OCI-LY3 (cell line): ENCODE data around the gene BBC3.

Source experiments
- H2AFZ ChIP-seq: fragments of 200-600, 300-600 bp; shearing (Covaris generic); 2 replicates; pipeline ENCODE4 v1.6.0; 2014; ENCODE audit warnings: antibody characterized with exemption, low read depth, low read length
- H3K27ac ChIP-seq: fragments of 200-600, 300-600 bp; sonication (generic); 2 replicates; pipeline ENCODE4 v1.5.1; 2014; ENCODE audit warnings: mild to moderate bottlenecking, low read length, moderate library complexity, mixed read lengths
- H3K27me3 ChIP-seq: fragments of 200-600, 300-600 bp; sonication (generic); 2 replicates; pipeline ENCODE4 v1.6.1; 2014; ENCODE audit warnings: low read depth, low read length, mixed read lengths
- H3K36me3 ChIP-seq: fragments of 200-600, 300-600 bp; sonication (generic); replicated peaks from 2 replicates; pipeline ENCODE3; 2014; ENCODE audit warnings: low read depth, low read length, mixed read lengths
- H3K4me1 ChIP-seq: fragments of 300-600, 200-600 bp; sonication (generic); 2 replicates; pipeline ENCODE4 v1.6.1; 2014; ENCODE audit warnings: low read length, mixed read lengths
- H3K4me2 ChIP-seq: fragments of 200-600, 300-600 bp; sonication (generic); 2 replicates; pipeline ENCODE4 v1.6.1; 2014; ENCODE audit warnings: low read length, mixed read lengths
- H3K4me3 ChIP-seq: fragments of 300-600, 200-600 bp; sonication (generic); 2 replicates; pipeline ENCODE4 v1.5.1; 2014; ENCODE audit warnings: antibody characterized with exemption, mild to moderate bottlenecking, low read length, moderate library complexity
- H3K79me2 ChIP-seq: fragments of 300-600, 200-600 bp; shearing (Covaris generic); 2 replicates; pipeline ENCODE4 v1.6.1; 2014; ENCODE audit warnings: mild to moderate bottlenecking, low read length, mixed read lengths
- H3K9ac ChIP-seq: fragments of 300-600, 200-600 bp; shearing (Covaris generic); 2 replicates; pipeline ENCODE4 v1.6.0; 2014; ENCODE audit warnings: mild to moderate bottlenecking, low read length, moderate library complexity
- H3K9me3 ChIP-seq: fragments of 200-600, 300-600 bp; shearing (Covaris generic); 2 replicates; pipeline ENCODE4 v1.6.1; 2014; ENCODE audit warnings: low read length, mixed read lengths; ENCODE audit not compliant: insufficient read depth
- H4K20me1 ChIP-seq: fragments of 200-600, 300-600 bp; sonication (generic); 2 replicates; pipeline ENCODE4 v1.6.1; 2016; ENCODE audit warnings: low read length, mixed read lengths; ENCODE audit not compliant: insufficient read depth
- EZH2phosphoT487 ChIP-seq: fragments of 200-600 bp; shearing (Covaris generic); IDR thresholded peaks from 2 replicates; pipeline ENCODE4 v1.6.1; 2018; ENCODE audit warnings: antibody characterized with exemption, mixed run types, low read depth
- TF ChIP-seq, protein P1 (sequence below): fragments of 200-600, 300-600 bp; sonication (generic); IDR thresholded peaks from 2 replicates; pipeline ENCODE4 v1.5.1; 2014; ENCODE audit warnings: antibody characterized with exemption, low read length, low read depth

The BBC3 gene

DNA sequence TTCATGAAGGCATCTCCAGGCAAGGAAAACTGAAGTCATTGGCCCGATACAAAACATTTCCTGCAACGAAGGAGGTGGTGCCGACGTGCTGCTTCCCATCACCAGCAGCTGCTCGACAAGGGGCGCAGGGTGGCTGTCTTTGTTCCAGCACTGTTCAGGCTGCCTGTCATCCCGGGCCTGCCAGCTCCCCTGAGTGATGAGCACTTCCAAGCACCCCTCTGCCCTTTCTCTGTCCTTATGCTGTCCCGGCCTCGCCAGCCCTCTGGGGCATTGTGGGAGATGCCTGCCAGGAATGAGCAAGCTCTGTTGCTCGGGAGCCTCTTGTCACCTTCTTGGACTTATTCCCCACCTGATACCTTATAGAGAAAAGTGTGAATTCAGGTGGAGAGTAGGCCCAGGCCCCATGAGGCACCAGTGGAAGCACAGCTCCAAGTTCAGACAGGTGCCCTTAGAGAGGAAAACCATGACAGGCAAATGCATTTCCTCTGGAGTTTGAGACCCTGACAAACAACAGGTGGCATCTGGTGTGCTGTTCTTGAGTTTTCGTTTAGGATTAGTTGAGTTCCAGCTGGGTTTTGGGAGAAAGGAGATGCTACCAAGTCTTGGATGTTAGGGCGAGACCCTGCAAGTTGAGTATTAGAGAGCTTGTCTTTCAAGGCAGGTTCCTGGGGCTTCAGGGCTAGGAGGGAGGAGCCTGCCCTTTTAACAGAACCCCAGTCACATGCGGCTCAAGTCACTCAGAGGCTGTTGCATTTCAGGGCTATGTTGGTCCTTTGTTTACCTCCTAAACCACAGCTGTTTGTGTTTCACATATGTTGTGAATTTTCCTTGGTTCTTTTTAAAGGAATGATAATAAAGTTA is 21.4 kb downstream of the BBC3 start:
- no peak overlapping the region for H3K4me3 ChIP-seq
- H3K79me2 ChIP-seq, result no peaks in the 10 kb centered on the region
- H3K27ac ChIP-seq, result peak overlapping the region; percentile 47
- H4K20me1 ChIP-seq, result no peaks in the 10 kb centered on the region
- H3K4me1 ChIP-seq, result peaks cover 12% of the 10 kb centered on the region
- no peak overlapping the region for H3K4me2 ChIP-seq
- no peaks in the 10 kb centered on the region for H3K27me3 ChIP-seq
- H3K9me3 ChIP-seq, result no peaks in the 10 kb centered on the region
- H3K9ac ChIP-seq, result no peak overlapping the region
- TF ChIP-seq, protein P1, sequence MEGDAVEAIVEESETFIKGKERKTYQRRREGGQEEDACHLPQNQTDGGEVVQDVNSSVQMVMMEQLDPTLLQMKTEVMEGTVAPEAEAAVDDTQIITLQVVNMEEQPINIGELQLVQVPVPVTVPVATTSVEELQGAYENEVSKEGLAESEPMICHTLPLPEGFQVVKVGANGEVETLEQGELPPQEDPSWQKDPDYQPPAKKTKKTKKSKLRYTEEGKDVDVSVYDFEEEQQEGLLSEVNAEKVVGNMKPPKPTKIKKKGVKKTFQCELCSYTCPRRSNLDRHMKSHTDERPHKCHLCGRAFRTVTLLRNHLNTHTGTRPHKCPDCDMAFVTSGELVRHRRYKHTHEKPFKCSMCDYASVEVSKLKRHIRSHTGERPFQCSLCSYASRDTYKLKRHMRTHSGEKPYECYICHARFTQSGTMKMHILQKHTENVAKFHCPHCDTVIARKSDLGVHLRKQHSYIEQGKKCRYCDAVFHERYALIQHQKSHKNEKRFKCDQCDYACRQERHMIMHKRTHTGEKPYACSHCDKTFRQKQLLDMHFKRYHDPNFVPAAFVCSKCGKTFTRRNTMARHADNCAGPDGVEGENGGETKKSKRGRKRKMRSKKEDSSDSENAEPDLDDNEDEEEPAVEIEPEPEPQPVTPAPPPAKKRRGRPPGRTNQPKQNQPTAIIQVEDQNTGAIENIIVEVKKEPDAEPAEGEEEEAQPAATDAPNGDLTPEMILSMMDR, result no peak
- no peak for TF ChIP-seq EZH2phosphoT487
- no peak overlapping the region for H2AFZ ChIP-seq
- H3K36me3 ChIP-seq, result peaks cover 48% of the 10 kb centered on the region

GRCh38 chr19:47203254-47203653 is 27.7 kb downstream of the BBC3 start:
- Histone ChIP-seq H3K9ac (no peak overlapping the region), H3K4me3 (no peak overlapping the region), H3K27me3 (no peaks in the 10 kb centered on the region), H2AFZ (no peak overlapping the region), H3K4me2 (no peak overlapping the region), H3K36me3 (peaks cover 58% of the 10 kb centered on the region), H4K20me1 (no peaks in the 10 kb centered on the region), H3K4me1 (peaks cover 25% of the 10 kb centered on the region), H3K79me2 (peaks cover 4% of the 10 kb centered on the region; the same call in 1 of the 2 replicates), H3K27ac (peak overlapping the region; percentile 13), H3K9me3 (no peaks in the 10 kb centered on the region)
- TF ChIP-seq EZH2phosphoT487, result no peak
- TF ChIP-seq, protein P1, result no peak

DNA sequence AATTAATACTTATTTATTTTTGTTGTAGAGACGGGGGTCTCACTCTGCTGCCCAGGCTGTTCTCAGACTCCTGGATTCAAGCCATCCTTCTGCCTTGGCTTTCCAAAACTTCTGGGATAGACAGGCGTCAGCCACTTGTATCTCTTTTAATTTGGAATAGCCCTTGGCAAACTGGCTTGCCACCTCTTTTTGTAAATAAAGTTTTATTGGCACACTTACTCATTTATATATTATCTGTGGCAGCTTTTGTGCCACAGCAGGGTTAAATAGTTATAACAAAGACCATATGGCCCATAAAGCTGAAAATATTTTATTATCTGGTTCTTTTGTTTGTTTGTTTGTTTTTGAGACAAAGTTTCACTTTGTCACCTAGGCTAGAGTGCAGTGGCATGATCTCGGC is 30.5 kb downstream of the BBC3 start:
- H2AFZ ChIP-seq, result no peak overlapping the region
- peaks cover 54% of the 10 kb centered on the region for H3K36me3 ChIP-seq
- peaks cover 4% of the 10 kb centered on the region; the same call in 1 of the 2 replicates for H3K79me2 ChIP-seq
- H3K4me3 ChIP-seq, result no peak overlapping the region
- H4K20me1 ChIP-seq, result no peaks in the 10 kb centered on the region
- H3K9me3 ChIP-seq, result no peaks in the 10 kb centered on the region
- no peaks in the 10 kb centered on the region for H3K27me3 ChIP-seq
- TF ChIP-seq, protein P1, result no peak
- TF ChIP-seq EZH2phosphoT487, result no peak
- H3K4me2 ChIP-seq, result peak overlapping the region; percentile 32; the same call in 1 of the 2 replicates
- H3K9ac ChIP-seq, result 0 out of 2 replicates have a peak overlapping the region, but pooled peaks have one; percentile 19
- H3K27ac ChIP-seq, result peak overlapping the region; percentile 83
- peaks cover 25% of the 10 kb centered on the region for H3K4me1 ChIP-seq

GRCh38 chr19:47197141-47197540 is 33.9 kb downstream of the BBC3 start:
- Histone ChIP-seq H3K4me1 (peaks cover 25% of the 10 kb centered on the region), H3K36me3 (peaks cover 48% of the 10 kb centered on the region), H2AFZ (no peak overlapping the region), H3K9me3 (no peaks in the 10 kb centered on the region), H3K27ac (no peak overlapping the region), H3K4me2 (no peak overlapping the region), H3K27me3 (no peaks in the 10 kb centered on the region), H3K79me2 (peaks cover 7% of the 10 kb centered on the region), H3K4me3 (no peak overlapping the region), H3K9ac (no peak overlapping the region), H4K20me1 (no peaks in the 10 kb centered on the region)
- TF ChIP-seq, protein P1, result no peak
- no peak for TF ChIP-seq EZH2phosphoT487
